Activated CD4-positive, alpha-beta T cell treated with anti-CD3 and anti-CD28 coated beads for 1 hour (primary cell): ENCODE data around the gene COL18A1.
A peak's percentile ranks its signal among the peaks of the same experiment; 100 is the strongest.

Source experiments
- DNase-seq: peaks from one replicate; pipeline ENCODE4 v3.0.0-alpha.2; 2020

COL18A1 gene

DNA sequence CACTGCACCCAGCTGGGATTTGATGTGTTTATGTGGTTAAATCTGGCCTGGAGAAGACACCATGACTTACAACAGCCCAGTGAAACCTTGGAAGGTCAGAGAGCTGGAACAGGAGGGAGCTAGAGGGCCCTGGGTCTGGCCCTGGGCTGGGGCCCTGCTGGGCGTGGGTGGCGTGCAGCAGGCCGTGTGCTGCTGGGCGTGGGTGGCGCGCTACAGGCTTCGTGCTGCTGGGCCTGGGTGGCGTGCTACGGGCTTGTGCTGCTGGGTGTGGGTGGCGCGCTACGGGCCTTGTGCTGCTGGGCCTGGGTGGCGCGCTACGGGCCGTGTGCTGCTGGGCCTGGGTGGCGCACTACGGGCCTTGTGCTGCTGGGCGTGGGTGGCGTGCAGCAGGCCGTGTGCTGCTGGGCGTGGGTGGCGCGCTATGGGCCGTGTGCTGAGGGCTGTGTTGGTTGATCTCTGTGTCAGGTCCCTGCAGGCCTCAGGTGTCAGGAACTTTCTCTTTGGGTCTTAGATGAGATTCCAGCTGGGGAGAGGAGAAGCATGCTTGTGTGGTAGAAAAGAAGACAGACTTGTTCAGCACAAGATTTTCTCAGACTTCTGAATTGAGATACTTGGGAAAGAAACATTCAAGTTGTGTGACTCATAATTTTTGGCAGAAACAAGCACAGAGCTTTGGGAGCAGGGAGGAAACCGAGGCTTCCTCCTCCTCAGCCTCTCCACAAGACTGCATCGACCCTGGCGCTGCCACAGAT lies 66.0 kb downstream of the COL18A1 start:
- DNase-seq: peak; percentile 38

DNA sequence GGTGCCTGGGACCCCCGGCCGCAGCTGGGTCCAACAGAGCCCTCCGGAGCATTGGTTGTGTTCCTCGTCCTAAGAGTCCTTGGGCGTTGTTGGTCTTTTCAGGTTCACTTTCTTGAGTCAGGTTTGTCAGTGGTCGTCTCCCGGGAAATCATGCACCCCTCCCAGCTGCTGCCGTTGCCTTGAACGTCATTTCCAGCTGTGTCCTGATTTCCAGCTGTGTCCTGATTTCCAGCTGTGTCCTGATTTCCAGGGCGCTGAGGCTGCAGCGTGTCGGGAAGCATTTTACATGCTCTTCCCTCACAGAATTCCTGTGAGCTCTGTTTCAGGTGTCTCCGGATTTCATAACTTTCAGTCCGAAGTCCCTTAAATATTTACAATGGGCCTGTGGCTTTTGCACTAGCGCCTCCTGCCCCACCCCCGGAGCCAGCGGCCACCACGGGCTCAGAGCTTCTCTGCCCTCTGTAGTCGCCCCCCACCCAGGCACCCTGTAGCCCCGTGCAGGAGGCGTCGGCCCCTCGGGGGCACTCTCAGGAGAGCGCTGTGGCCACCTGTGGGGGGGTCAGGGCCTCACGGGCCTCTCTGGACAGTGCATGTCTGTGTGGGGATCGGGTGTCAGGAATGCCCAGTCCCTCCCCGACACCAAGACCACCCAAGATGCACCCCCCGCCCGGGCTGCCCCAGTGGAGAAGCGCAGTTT lies 66.7 kb downstream of the COL18A1 start:
- no peak for DNase-seq

DNA sequence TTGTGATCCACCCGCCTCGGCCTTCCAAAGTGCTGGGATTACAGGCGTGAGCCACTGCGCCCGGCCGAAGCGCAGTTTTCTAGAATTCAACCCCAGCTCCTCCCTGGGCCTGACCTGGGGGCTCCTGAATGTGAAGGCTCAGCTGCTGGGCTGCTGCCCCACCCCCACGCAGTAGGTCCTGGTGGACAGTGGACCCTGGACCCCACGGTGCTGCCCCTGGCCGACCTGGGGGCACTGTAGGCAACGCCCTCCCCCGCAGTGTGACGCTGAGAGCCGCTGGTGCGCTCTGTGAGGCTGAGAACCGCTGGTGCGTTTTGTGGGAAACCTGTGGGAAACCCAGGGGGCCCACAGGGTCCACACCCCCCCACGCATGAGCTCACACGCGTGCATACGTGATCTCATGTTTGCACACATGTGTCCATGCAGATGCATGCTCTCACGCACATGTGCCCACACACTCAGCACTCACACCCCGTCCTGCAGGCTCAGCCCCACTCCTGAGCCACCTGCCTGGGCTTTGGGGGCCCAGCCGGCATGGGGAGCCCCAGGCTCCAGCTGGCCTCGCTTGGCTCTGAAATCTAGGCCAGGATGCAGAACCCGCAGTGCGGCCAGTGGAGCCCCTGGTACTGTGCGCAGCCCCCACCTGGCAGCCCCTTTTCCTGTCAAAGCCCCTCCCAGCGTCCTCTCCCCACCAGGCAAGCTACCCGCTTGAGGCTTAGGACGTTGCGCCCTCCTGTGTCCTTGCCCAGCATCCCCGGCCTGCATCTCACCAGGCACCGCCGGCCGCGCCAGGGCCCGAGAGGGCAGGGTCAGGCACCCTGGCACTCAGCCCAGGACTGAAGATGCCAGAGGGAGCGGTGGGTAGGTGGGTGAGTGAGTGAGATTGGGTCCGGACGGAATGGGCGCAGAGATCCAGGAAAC lies 67.7 kb downstream of the COL18A1 start:
- DNase-seq: no peak

DNA sequence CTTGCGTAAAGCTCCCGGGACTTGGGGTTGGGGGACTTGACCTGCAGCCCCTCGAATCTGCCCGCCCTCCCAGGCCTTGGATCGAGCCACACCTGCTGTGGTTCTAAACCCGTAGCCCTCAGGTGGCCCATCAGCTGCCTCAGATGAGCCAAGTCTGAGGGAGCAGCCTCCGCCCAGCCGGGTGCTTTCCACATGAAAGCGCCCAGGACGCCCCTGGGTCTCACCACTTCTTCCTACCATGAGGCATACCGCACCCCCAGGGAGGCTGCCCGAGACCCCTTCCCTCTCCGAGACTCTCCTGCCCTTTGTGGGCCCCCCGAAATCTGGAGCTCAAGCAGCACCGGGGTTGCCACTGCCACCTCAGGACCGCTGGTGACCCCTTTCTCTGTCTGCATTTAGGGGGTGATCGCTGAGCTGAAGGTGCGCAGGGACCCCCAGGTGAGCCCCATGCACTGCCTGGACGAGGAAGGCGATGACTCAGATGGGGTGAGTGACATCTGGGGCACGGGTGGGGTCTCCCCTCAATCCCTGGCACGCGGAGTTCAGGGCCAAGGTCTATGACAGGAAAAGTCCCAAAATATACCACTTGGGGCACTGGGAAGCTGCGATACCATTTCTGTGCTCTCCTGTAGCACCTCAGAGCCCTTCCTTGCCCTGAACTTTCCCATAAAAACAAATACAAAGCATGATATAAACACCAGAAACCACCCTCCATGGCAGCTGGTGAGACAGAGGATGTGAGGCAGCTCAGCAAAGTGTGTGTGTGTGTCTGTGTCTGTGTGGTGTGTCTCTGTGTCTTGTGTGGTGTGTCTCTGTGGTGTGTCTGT lies 68.7 kb downstream of the COL18A1 start:
- DNase-seq: no peak

DNA sequence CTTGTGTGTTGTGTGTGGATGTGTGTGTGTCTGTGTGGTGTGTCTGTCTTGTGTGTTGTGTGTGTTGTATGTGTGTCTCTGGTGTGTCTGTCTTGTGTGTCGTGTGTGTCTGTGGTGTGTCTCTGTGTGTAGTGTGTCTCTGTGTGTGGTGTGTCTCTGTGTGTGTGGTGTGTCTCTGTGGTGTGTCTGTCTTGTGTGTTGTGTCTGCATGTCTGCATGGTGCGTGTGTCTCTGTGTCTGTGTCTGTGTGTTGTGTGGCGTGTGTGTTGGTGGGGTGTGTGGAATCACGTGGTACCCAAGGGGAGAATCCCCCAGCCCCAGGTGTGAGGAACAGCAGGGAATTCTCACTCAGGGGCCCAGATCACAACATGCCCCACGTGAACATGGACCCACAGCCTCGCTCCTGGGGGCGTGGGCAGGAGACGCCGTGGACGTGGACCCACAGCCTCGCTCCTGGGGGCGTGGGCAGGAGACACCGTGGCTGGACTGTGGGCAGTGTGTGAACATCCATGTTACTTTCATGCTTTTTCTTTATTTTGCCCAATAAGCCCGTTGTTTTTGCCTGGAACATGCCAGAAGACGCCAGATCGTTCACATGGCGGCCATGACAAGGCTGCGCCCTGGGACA lies 69.5 kb downstream of the COL18A1 start:
- no peak for DNase-seq

DNA sequence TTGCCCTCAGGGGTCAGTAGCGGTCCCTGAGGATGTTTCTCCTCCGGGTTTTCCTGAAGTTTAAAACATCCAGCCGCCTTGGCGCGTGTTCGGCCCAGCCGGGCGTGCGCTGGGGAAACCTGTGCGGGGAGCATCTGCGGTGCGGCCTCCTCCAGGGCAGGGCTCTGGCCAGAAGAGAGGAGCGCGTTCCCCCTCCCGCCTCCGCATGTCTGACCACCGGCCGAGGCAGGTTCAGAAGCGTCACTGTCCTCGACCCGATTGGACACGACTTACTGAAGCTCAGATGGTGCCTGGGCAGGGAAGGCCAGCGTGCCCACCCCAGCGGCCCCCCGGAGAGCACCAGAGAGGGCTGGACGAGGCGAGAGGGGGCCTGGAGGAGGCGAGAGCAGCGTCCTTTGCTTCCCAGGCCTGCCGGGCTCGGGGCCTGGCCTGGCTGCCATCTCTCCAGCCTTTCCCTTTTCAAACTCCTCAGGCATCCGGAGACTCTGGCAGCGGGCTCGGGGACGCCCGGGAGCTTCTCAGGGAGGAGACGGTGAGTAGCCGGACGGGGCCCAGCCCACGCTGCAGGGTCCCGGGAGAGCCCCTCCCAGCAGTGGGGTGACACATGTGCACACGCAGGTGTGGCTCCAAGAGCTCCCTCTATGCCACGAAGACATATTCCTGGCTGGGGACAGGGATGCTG lies 70.2 kb downstream of the COL18A1 start:
- DNase-seq: no peak

DNA sequence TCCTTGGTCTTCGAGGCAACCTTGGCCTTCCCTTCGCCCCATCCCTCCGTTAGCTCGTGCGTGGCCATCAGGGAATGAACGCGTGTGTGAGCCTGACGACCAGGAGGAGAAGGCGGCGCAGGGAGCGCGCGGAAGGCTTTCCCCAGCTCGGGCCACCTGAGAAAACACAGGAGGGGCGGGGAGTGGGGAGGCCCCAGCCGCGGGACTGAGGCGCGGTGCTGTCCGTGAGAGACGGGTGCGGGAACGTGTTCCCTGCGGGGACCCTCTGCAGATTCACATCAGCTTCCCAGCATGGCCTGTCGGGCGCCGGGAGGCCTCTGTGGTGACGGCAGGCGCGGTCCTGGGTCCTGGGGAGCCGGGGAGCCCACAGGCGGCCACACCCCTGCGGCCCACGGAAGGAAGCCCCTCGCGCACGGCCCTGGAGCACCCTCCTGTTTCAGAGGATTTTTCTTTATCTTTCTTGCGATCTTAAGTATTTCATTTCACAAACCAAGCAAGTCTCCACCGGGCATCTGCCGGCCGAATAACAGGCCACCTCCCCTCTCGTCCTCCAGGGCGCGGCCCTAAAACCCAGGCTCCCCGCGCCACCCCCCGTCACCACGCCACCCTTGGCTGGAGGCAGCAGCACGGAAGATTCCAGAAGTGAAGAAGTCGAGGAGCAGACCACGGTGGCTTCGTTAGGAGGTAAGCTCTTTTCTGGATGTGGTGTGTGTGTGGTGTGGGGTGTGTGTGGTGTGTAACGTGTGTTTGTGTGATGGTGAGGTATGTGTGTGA lies 71.0 kb downstream of the COL18A1 start:
- no peak for DNase-seq

DNA sequence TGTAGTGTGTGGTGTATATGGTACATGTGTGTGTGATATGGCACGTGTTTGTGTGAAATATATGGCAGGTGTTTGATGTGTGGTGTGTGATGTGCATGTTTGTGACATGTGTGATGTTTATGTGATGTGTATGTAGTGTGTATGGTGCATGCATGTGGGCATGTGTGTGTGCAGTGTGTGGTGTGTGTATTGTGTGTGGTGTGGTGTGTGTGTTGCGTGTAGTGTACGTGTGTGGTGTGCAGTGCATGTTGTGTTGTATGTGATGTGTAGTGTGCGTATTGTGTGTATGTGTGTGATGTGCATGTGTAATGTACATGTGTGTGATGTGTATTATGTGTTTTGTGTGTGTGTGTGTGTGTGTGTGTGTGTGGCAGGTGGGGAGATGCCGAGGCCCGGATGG lies 71.6 kb downstream of the COL18A1 start:
- DNase-seq: no peak

DNA sequence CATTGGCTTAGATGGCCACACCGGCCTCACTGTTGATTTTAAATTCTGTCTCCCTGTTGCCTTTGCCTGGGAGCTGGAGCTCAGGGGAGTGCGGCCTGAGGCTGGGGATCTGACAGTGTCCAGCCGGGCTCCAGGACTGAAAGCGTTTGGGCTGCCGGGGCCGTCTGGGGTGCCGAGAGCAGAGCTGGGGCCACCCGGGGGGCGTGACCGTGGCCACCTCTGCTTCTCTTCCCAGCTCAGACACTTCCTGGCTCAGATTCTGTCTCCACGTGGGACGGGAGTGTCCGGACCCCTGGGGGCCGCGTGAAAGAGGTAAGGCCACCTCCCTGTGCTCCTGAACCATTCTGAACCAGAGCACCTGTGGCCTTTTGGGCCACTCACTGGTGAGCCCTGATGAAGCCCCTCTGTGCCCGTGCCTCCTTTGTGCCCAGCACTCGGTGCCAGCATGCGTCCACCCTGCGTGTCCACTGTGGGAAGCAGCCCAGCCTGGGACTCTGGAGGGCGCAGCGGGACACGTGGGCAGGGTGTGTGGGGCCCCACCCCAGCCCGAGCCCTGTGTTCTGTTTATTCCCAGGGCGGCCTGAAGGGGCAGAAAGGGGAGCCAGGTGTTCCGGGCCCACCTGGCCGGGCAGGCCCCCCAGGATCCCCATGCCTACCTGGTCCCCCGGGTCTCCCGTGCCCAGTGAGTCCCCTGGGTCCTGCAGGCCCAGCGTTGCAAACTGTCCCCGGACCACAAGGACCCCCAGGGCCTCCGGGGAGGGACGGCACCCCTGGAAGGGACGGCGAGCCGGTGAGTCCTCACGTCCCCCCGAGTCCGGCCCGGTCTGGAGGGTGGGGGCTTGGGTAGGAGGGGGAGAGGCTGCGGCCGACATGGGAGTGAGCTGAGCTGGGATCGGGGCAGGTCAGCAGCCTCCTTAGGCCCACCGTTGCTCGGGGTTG lies 72.5 kb downstream of the COL18A1 start:
- no peak for DNase-seq

DNA sequence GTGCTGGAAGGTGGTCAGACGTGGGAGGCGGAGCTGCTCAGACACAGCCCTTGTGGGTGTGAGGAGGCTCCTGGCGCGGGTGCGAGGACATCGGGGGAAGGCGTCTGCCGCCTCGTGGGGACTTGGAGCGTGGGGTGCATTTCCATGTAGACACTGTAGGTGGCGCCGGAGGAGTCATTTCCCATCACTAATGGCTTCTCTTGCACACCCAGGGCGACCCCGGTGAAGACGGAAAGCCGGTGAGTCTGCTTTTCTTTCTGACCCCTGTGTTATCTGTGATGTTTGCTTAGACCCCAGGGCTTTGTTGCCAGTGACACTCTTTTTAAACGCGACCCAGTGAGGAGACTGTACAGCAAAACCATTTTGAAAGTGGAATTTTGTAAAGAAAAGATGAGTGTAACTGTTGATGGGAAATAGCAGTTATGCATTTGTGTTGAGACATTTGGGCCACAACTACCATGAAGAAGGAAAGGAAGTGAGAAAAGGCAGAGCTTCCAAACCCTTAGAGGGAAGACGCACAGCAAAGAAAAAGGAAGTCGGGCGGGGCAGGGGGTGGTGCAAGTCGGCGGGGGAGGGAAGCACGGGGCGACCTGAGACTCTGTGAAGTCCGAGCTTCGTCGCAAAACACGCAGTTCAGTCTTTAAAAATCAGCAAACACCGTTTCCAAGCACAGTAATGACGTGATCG lies 73.3 kb downstream of the COL18A1 start:
- DNase-seq: peak; percentile 72

DNA sequence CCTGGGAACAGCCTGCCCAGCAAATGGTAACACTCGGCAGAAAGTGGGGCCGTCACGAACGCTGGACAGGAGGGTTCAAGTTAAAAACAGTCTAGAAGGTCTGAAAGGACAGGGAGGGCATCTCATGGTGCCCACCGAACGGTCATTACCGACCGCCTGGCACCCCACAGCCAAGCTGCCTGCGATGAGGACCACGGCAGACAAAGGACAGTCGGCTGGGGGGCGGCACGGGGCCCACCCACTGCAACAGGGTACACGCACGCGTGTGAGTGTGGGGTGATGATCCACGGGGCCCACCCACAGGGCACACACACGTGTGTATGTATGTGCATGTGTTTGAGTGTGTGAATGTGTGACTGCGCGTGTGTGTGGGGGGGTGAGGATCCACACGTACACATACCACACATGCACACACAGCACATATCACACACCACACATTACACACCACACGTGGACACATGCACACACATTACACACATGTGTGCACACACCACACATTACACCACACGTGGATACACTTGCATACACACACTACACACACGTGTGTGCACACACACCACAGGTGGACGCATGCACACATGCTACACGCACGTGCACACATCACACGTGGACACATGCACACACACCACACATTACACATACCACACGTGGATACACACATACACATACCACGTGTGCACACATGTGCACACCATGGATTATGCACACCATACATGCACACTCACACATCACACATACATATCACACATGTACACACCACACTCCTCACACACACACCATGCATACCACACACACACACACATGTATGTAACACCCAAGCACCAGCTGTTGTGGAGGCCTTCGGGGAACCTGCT lies 74.1 kb downstream of the COL18A1 start:
- DNase-seq: no peak

DNA sequence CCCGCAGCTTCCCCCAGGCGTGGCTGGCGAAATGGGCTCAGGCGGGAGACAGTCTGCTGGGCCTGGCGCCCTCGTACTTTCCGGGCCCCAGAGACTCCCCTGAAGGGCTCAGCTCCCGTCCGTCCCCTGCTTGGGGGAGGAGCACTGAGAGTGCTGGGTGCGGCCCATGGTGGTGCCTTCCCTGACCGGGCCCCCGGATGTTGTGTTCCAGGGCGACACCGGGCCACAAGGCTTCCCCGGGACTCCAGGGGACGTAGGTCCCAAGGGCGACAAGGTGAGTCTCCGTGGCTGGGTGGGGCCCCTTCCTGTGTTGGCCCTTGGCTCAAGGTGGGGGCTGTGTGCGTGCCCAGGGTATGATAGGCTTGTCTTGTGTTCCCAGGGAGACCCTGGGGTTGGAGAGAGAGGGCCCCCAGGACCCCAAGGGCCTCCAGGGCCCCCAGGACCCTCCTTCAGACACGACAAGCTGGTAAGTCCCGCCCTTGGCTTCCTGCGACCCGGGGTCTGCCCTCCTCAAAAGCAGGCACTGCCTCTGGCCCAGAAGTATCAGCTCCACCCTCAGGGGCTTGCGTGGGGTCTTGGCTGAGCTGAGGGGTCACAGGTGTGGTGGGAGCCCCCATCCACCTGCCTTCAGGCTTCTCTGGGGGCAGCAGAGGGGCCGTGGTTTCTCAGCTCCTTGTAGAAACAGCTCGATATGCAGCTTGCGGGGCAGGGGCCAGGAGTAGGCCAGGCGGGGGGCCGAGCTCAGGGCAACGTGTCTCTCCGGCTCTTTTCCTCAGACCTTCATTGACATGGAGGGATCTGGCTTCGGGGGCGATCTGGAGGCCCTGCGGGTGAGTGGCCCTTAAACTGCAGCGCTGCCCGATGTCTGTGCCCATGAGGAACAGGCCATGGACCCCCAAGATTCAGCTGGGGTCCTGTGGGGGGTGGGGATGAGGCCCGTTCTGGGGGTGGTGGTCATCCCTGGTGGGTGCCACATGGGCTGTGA lies 75.0 kb downstream of the COL18A1 start:
- DNase-seq: no peak

DNA sequence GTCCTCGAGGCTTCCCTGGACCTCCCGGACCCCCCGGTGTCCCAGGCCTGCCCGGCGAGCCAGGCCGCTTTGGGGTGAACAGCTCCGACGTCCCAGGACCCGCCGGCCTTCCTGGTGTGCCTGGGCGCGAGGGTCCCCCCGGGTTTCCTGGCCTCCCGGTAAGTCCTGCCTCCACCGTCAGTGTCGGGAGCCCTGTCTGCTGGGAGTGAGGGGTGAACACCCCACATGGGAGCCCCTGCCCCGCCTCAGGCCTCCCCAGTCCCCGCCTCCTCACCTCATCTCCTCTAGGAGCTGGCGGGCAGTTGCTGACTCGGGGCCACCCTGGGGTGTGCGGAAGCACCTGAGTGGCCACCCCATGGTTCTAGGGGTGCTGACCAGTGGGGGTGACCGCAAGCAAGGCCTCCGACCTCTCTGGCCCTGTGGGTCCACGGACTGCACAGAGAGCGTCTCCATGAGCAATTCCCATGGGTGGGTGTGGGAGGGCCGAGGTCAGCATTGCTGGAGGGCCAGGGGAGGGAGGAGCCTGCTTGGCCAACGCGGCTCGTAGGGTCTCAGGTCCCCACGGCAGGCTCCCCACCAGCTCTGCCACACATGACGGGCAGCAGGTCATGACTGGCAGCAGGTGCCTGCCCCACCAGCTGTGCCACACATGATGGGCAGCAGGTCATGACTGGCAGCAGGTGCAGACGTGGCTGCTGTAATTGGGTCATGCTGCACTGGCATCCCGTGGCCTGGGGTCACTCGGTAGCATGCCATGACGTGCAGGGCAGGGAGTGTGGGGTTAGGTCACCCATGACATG lies 75.9 kb downstream of the COL18A1 start:
- DNase-seq: no peak

DNA sequence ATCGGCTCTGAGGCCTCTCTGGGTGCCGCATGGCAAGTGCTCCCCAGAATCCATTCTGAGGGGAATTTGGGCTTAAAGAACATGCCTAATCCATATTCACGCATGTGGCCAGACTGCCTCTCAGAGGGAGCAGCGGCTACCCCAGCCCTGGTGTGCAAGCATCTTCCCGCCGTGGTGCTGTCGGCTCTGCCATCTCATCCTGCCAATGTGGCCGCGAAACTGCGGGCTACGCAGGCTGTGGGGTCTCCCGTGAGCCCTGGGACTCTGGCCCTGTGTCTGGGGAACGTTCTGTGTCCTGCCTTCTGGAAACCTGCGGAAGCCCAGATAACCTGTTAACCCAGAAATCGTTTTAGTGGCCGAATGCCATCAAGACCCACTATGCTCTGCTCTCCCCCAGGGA lies 76.6 kb downstream of the COL18A1 start:
- no peak for DNase-seq

DNA sequence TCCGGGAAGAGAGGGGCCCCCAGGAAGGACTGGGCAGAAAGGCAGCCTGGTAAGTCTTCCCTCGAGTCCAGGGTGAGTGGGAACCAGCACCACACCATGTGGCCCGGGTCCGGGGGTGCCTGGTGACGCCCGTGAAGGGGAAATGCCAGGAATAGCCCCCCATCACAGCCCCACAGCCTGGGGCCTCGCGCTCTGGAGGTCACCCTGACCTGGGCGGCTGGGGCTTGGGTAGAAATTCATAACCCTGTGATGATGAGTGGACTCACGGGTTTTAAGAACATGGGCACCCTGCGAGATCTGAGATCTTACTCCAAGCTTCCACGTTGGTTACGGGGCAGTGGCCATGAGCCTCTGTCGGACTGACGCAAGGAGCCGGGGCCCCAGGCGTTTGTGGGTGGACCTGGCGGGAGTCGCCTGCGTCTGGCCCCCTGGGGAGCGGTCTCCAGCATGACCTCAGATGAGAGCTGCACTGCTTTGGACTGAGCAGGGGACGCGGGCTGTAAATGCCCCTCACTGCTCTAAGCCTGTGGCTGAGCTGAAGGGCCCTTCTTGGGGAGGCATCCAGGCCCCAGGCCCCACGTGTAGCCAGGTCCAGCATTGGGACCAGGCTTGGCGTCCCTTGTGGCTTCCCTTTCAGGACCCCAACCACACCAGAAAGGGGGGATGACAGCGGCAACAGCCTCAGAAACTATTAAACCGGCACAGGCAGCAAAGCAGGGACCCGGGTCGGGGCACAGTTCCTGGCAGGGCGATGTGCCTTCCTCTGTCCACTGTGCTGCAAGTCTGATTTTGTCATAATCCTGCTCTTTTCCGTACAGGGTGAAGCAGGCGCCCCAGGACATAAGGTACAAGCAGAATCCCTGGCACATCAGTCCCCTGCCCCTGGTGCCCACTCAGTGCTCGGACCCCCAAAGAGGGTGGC lies 77.3 kb downstream of the COL18A1 start:
- DNase-seq: no peak
